Ishikawa (cell line): ENCODE data around the gene SSTR3.

Experiments
- CEBPB ChIP-seq: IDR thresholded peaks from 2 replicates; pipeline ENCODE4 v1.6.1; 2012
- CREB1 ChIP-seq: IDR thresholded peaks from 2 replicates; pipeline ENCODE4 v1.6.1; 2012; ENCODE audit warnings: low read depth
- EGR1 ChIP-seq: IDR thresholded peaks from 2 replicates; pipeline ENCODE4 v1.6.1; 2012
- EP300 ChIP-seq: IDR thresholded peaks from 2 replicates; pipeline ENCODE4 v1.6.1; 2012; ENCODE audit warnings: borderline replicate concordance
- FOXM1 ChIP-seq: IDR thresholded peaks from 2 replicates; pipeline ENCODE4 v1.6.1; 2012; ENCODE audit warnings: low read depth, borderline replicate concordance
- MAX ChIP-seq: IDR thresholded peaks from 2 replicates; pipeline ENCODE4 v1.6.1; 2012
- NFIC ChIP-seq: IDR thresholded peaks from 2 replicates; pipeline ENCODE4 v1.6.1; 2012
- RAD21 ChIP-seq: IDR thresholded peaks from 2 replicates; pipeline ENCODE4 v1.6.1; 2012; ENCODE audit warnings: low read depth
- REST ChIP-seq: IDR thresholded peaks from 2 replicates; pipeline ENCODE4 v1.6.1; 2012; ENCODE audit warnings: low read depth, mild to moderate bottlenecking
- TAF1 ChIP-seq: IDR thresholded peaks from 2 replicates; pipeline ENCODE4 v1.6.1; 2012; ENCODE audit warnings: low read depth, mild to moderate bottlenecking
- TCF12 ChIP-seq: IDR thresholded peaks from 2 replicates; pipeline ENCODE4 v1.6.1; 2012; ENCODE audit warnings: low read depth
- TEAD4 ChIP-seq: IDR thresholded peaks from 2 replicates; pipeline ENCODE4 v1.6.1; 2012
- USF1 ChIP-seq: IDR thresholded peaks from 2 replicates; pipeline ENCODE4 v1.6.1; 2012
- YY1 ChIP-seq: IDR thresholded peaks from 2 replicates; pipeline ENCODE4 v1.6.1; 2012; ENCODE audit warnings: low read depth
- ZBTB7A ChIP-seq: IDR thresholded peaks from 2 replicates; pipeline ENCODE4 v1.6.1; 2012; ENCODE audit warnings: low read depth

SSTR3 gene

GRCh38 chr22:37157516-37158285 is 54.6 kb downstream of the SSTR3 start:
- TF ChIP-seq REST (no peak), USF1 (no peak), YY1 (no peak), TCF12 (no peak), FOXM1 (no peak), TEAD4 (no peak), CEBPB (no peak), NFIC (no peak), RAD21 (no peak), EP300 (no peak), EGR1 (no peak), TAF1 (no peak), ZBTB7A (no peak), CREB1 (no peak), MAX (no peak)

- no peak for TF ChIP-seq EGR1
Measured at GRCh38 chr22:37156686-37157435, 55.4 kb downstream of the SSTR3 start.

- TF ChIP-seq ZBTB7A (no peak), CREB1 (no peak), EGR1 (no peak), TEAD4 (no peak), USF1 (no peak), MAX (no peak), CEBPB (no peak), REST (no peak), TCF12 (no peak), TAF1 (no peak), EP300 (no peak)
Measured at GRCh38 chr22:37155971-37156370, 56.3 kb downstream of the SSTR3 start.

GRCh38 chr22:37154925-37155712 is 57.2 kb downstream of the SSTR3 start:
- TF ChIP-seq RAD21 (no peak), NFIC (no peak), USF1 (no peak), MAX (no peak), REST (no peak), EGR1 (no peak), CEBPB (no peak), YY1 (no peak), ZBTB7A (no peak), TEAD4 (no peak), EP300 (no peak), CREB1 (no peak), TCF12 (no peak), TAF1 (no peak)
